ENCODE measurements around the gene CDH23. TPM values are rescaled to one million over a fixed set of nuclear protein-coding genes. Genes with fewer than 3 reads are reported as not detected.

CDH23 gene
- total RNA-seq, 1 experiment from 2014 or later = 2.9 TPM

DNA sequence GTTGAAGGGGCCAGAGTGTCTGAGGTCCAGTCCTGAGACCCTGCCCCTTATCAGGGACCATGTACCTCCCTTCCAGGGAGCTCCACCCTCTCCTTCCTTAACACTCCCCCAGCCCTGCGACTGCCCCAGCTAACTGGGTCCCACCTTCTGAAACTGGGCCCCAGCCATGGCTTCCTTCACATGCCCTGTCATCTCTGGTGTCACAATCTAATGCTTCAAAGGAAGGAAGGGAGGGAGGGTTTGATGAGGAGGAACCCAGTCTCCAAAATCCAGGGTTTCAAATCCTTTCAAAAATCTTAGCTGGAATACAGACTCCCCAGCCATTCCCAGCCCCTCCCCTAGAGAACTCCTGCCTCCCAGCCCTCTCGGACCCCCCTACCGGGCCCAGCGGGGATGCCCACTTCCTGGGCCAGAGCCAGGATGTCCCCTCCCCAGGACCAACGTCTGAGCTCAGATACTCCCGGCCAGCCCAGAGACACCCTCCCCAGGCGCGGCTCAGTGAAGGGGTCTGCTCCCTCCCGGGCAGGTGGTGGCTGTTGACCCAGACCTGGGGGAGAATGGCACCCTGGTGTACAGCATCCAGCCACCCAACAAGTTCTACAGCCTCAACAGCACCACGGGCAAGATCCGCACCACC is 304.9 kb downstream of the CDH23 start:
- Mint-ChIP-seq H3K36me3 (no peaks in the 10 kb centered on the region), H3K4me3 (no peak overlapping the region), H3K27ac (no peak overlapping the region), H3K9me3 (no peaks in the 10 kb centered on the region), H3K27me3 (ENCODE audit: low read depth) (no peaks in the 10 kb centered on the region; the same call in 1 of the 2 replicates), H3K4me1 (no peaks in the 10 kb centered on the region)
- ChIA-PET POLR2A (interaction anchor here (0.9 kb wide), 1 partner anchor 94 kb away, joined by 3 read pairs; no protein-coding TSS in a partner anchor), CTCF (interaction anchor here (1.4 to 1.8 kb wide), 3 partner anchors 72 to 382 kb away, joined by 3 to 5 read pairs (median 4); partner anchors contain the start of genes SLC29A3 and VSIR)
- ATAC-seq = no peak
- DNase-seq (ENCODE audit: low spot score) = no peak
- TF ChIP-seq ELF4 (CRISPR knock-in tag; IDR thresholded peaks at IDR 0.05; ENCODE audit: low read depth) (no peak), NFYB (CRISPR knock-in tag; conservative IDR thresholded peaks at IDR 0.05; ENCODE audit: low read depth) (no peak), PRRX2 (CRISPR knock-in tag; IDR thresholded peaks at IDR 0.05) (no peak), GTF2I (CRISPR knock-in tag; conservative IDR thresholded peaks at IDR 0.05) (no peak), SP1 (CRISPR knock-in tag; conservative IDR thresholded peaks at IDR 0.05) (no peak), NR1H2 (CRISPR knock-in tag; IDR thresholded peaks at IDR 0.05) (no peak), FOXP1 (CRISPR knock-in tag; IDR thresholded peaks at IDR 0.05; ENCODE audit: borderline replicate concordance) (no peak), ZNF396 (CRISPR knock-in tag; IDR thresholded peaks at IDR 0.05; ENCODE audit: borderline replicate concordance) (no peak)
- TF ChIP-seq, protein P1, sequence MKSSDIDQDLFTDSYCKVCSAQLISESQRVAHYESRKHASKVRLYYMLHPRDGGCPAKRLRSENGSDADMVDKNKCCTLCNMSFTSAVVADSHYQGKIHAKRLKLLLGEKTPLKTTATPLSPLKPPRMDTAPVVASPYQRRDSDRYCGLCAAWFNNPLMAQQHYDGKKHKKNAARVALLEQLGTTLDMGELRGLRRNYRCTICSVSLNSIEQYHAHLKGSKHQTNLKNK (CRISPR knock-in tag; IDR thresholded peaks at IDR 0.05) = no peak
- TF ChIP-seq, protein P2, sequence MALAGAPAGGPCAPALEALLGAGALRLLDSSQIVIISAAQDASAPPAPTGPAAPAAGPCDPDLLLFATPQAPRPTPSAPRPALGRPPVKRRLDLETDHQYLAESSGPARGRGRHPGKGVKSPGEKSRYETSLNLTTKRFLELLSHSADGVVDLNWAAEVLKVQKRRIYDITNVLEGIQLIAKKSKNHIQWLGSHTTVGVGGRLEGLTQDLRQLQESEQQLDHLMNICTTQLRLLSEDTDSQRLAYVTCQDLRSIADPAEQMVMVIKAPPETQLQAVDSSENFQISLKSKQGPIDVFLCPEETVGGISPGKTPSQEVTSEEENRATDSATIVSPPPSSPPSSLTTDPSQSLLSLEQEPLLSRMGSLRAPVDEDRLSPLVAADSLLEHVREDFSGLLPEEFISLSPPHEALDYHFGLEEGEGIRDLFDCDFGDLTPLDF (CRISPR knock-in tag; IDR thresholded peaks at IDR 0.05) = no peak
- TF ChIP-seq, protein P3, sequence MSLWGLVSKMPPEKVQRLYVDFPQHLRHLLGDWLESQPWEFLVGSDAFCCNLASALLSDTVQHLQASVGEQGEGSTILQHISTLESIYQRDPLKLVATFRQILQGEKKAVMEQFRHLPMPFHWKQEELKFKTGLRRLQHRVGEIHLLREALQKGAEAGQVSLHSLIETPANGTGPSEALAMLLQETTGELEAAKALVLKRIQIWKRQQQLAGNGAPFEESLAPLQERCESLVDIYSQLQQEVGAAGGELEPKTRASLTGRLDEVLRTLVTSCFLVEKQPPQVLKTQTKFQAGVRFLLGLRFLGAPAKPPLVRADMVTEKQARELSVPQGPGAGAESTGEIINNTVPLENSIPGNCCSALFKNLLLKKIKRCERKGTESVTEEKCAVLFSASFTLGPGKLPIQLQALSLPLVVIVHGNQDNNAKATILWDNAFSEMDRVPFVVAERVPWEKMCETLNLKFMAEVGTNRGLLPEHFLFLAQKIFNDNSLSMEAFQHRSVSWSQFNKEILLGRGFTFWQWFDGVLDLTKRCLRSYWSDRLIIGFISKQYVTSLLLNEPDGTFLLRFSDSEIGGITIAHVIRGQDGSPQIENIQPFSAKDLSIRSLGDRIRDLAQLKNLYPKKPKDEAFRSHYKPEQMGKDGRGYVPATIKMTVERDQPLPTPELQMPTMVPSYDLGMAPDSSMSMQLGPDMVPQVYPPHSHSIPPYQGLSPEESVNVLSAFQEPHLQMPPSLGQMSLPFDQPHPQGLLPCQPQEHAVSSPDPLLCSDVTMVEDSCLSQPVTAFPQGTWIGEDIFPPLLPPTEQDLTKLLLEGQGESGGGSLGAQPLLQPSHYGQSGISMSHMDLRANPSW (CRISPR knock-in tag; conservative IDR thresholded peaks at IDR 0.05; ENCODE audit: low read depth) = no peak
- TF ChIP-seq, protein P4, sequence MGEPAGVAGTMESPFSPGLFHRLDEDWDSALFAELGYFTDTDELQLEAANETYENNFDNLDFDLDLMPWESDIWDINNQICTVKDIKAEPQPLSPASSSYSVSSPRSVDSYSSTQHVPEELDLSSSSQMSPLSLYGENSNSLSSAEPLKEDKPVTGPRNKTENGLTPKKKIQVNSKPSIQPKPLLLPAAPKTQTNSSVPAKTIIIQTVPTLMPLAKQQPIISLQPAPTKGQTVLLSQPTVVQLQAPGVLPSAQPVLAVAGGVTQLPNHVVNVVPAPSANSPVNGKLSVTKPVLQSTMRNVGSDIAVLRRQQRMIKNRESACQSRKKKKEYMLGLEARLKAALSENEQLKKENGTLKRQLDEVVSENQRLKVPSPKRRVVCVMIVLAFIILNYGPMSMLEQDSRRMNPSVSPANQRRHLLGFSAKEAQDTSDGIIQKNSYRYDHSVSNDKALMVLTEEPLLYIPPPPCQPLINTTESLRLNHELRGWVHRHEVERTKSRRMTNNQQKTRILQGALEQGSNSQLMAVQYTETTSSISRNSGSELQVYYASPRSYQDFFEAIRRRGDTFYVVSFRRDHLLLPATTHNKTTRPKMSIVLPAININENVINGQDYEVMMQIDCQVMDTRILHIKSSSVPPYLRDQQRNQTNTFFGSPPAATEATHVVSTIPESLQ (CRISPR knock-in tag; IDR thresholded peaks at IDR 0.05) = no peak
- TF ChIP-seq, protein P5, sequence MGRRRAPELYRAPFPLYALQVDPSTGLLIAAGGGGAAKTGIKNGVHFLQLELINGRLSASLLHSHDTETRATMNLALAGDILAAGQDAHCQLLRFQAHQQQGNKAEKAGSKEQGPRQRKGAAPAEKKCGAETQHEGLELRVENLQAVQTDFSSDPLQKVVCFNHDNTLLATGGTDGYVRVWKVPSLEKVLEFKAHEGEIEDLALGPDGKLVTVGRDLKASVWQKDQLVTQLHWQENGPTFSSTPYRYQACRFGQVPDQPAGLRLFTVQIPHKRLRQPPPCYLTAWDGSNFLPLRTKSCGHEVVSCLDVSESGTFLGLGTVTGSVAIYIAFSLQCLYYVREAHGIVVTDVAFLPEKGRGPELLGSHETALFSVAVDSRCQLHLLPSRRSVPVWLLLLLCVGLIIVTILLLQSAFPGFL (CRISPR knock-in tag; IDR thresholded peaks at IDR 0.05; ENCODE audit: borderline replicate concordance) = no peak
- TF ChIP-seq, protein P6, sequence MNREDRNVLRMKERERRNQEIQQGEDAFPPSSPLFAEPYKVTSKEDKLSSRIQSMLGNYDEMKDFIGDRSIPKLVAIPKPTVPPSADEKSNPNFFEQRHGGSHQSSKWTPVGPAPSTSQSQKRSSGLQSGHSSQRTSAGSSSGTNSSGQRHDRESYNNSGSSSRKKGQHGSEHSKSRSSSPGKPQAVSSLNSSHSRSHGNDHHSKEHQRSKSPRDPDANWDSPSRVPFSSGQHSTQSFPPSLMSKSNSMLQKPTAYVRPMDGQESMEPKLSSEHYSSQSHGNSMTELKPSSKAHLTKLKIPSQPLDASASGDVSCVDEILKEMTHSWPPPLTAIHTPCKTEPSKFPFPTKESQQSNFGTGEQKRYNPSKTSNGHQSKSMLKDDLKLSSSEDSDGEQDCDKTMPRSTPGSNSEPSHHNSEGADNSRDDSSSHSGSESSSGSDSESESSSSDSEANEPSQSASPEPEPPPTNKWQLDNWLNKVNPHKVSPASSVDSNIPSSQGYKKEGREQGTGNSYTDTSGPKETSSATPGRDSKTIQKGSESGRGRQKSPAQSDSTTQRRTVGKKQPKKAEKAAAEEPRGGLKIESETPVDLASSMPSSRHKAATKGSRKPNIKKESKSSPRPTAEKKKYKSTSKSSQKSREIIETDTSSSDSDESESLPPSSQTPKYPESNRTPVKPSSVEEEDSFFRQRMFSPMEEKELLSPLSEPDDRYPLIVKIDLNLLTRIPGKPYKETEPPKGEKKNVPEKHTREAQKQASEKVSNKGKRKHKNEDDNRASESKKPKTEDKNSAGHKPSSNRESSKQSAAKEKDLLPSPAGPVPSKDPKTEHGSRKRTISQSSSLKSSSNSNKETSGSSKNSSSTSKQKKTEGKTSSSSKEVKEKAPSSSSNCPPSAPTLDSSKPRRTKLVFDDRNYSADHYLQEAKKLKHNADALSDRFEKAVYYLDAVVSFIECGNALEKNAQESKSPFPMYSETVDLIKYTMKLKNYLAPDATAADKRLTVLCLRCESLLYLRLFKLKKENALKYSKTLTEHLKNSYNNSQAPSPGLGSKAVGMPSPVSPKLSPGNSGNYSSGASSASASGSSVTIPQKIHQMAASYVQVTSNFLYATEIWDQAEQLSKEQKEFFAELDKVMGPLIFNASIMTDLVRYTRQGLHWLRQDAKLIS (CRISPR knock-in tag; IDR thresholded peaks at IDR 0.05; ENCODE audit: borderline replicate concordance) = no peak
- TF ChIP-seq, protein P7, sequence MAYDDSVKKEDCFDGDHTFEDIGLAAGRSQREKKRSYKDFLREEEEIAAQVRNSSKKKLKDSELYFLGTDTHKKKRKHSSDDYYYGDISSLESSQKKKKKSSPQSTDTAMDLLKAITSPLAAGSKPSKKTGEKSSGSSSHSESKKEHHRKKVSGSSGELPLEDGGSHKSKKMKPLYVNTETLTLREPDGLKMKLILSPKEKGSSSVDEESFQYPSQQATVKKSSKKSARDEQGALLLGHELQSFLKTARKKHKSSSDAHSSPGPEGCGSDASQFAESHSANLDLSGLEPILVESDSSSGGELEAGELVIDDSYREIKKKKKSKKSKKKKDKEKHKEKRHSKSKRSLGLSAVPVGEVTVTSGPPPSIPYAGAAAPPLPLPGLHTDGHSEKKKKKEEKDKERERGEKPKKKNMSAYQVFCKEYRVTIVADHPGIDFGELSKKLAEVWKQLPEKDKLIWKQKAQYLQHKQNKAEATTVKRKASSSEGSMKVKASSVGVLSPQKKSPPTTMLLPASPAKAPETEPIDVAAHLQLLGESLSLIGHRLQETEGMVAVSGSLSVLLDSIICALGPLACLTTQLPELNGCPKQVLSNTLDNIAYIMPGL (CRISPR knock-in tag; IDR thresholded peaks at IDR 0.05) = no peak
- TF ChIP-seq, protein P8, sequence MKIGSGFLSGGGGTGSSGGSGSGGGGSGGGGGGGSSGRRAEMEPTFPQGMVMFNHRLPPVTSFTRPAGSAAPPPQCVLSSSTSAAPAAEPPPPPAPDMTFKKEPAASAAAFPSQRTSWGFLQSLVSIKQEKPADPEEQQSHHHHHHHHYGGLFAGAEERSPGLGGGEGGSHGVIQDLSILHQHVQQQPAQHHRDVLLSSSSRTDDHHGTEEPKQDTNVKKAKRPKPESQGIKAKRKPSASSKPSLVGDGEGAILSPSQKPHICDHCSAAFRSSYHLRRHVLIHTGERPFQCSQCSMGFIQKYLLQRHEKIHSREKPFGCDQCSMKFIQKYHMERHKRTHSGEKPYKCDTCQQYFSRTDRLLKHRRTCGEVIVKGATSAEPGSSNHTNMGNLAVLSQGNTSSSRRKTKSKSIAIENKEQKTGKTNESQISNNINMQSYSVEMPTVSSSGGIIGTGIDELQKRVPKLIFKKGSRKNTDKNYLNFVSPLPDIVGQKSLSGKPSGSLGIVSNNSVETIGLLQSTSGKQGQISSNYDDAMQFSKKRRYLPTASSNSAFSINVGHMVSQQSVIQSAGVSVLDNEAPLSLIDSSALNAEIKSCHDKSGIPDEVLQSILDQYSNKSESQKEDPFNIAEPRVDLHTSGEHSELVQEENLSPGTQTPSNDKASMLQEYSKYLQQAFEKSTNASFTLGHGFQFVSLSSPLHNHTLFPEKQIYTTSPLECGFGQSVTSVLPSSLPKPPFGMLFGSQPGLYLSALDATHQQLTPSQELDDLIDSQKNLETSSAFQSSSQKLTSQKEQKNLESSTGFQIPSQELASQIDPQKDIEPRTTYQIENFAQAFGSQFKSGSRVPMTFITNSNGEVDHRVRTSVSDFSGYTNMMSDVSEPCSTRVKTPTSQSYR (CRISPR knock-in tag; IDR thresholded peaks at IDR 0.05) = no peak

Data from WTC11 (cell line).